HG02588 (cell line): ENCODE measurements around the gene POTEH.
"Not testable (repeated sequence)": the region's sequence is repeated elsewhere in the genome, so short reads cannot be mapped to it uniquely, and the experiment has no call there.

ENCODE experiments used
- ATAC-seq: cut with Tn5 transposase; IDR thresholded peaks from one replicate; pipeline ENCODE4 v1.9.1; 2021; ENCODE audit warnings: mild to moderate bottlenecking, moderate library complexity; ENCODE audit not compliant: unreplicated experiment

Gene POTEH

DNA sequence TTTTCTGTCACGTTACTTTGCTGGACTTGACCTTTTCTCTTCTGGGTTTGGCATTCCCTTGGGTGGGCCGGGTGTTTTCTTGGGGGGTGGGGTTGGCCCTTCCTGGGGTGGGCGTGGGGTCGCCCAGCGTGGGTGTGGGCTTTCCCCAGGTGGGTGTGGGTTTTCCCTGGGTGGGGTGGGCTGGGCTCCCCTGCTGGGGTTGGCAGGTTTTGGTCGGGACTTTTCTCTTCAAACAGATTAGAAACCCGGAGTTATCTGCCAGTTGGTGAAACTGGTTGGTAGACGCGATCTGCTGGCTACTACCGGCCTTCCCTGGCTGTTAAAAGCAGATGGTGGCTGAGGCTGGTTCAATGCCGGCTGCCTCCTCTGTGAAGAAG, at the start of gene POTEH:
Gene POTEH, plus strand, starts transcription at position 278 of the 377 bp plus-strand sequence. Its CDS starts 52 bp downstream, at position 330.
- not testable (repeated sequence) for ATAC-seq

DNA sequence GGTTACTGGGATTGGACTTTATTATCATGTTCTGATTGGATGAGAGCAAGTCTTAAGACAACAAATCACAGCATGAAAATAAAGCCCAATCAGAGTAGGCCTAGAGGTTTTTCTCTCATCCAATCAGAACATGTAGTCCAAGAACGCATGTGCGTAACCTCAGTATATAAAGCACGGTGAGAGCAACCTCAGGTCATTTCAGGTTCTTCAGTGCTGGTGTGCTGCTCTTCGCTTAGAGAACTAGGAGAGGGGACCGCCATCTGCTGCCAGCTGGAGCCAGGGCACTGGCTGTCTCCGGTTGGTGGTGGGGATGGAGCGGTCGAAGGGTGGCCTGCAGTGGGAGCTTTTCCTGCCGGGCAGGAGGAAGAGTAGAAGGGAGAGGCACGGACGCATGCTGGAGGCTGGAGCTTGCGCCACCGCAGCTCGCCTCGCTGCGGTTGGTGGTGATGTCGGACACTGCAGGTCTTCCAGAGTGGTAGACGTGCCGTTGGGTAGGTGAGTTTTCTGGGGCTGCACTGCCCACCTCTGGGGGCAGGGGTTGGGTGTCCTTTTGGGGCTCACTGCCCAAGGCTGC, 47.5 kb upstream of the POTEH start:
- ATAC-seq = not testable (repeated sequence)

GRCh38 chr22:15651954-15652353, 37.9 kb upstream of the POTEH start:
- not testable (repeated sequence) for ATAC-seq

DNA sequence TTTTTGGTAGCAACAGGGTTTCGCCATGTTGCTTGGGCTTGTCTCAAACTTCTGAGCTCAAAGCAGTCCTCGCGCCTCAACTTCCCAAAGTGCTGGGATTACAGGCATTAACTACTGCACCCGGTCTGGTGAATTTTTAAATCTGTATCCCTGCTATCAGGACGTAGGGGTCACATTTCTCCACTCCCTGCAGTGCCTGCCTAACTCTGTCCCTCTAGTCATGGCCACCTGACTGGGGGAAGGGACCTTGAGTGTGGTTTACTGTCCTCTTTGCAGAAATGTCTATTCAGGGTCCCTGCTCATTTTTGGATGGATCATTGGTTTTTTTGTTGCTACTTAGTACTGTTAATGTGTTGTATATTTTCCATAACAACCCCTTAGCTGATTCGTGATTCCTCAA, 37.1 kb upstream of the POTEH start:
- ATAC-seq = not testable (repeated sequence)

- ATAC-seq = not testable (repeated sequence)
These were observed 36.6 kb upstream of the POTEH start for GRCh38 chr22:15653241-15653640.

- not testable (repeated sequence) for ATAC-seq
These were observed 28.7 kb upstream of the POTEH start for GRCh38 chr22:15661102-15661501.

- ATAC-seq = not testable (repeated sequence)
These were observed 25.1 kb upstream of the POTEH start for GRCh38 chr22:15664682-15665081.

GRCh38 chr22:15665478-15665877, 24.3 kb upstream of the POTEH start:
- not testable (repeated sequence) for ATAC-seq

GRCh38 chr22:15669430-15669829, 20.4 kb upstream of the POTEH start:
- ATAC-seq = not testable (repeated sequence)

DNA sequence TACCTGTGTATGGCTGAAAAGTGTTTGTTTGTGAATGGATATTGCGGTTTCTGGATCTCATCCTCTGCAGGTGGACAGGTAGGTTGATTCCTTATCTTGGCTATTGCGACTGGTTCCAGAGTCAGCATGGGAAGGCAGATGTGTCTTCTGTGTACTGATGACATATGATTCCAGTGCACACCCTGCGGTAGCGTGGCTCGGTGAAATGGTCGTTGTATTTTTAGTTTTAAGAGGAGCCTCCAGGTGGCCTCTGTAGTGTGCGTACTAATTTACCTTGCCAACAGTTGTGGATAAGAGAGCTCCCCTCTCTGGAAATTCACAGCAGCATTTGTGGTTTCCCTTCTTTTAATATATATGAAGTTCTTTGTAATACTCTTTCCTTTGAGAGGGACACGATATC, 10.1 kb upstream of the POTEH start:
- ATAC-seq = not testable (repeated sequence)

GRCh38 chr22:15684115-15684514, 5.7 kb upstream of the POTEH start:
- ATAC-seq = not testable (repeated sequence)

DNA sequence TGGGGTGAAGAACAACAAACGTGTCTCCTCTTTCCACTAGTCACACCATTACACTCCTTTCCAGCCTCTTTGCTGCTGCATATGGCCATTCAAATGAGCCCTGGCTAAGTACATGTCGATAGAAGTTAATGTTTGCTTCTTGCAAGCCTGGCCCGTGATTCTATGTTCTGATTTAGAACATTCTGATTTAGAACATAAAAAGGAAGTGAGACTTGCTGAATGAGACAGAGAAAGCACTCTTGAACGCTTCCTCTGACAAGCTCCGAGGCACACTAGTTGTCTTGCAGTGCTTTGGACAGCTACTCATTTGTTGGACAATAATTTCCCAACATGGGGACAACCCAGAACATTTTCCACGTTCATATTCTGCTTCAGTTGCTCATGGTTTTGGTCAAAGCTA, 5.1 kb upstream of the POTEH start:
- peak; percentile 71 for ATAC-seq

- not testable (repeated sequence) for ATAC-seq
These were observed 4.2 kb upstream of the POTEH start for GRCh38 chr22:15685641-15686040.

GRCh38 chr22:15687086-15687485, 2.7 kb upstream of the POTEH start:
- not testable (repeated sequence) for ATAC-seq

DNA sequence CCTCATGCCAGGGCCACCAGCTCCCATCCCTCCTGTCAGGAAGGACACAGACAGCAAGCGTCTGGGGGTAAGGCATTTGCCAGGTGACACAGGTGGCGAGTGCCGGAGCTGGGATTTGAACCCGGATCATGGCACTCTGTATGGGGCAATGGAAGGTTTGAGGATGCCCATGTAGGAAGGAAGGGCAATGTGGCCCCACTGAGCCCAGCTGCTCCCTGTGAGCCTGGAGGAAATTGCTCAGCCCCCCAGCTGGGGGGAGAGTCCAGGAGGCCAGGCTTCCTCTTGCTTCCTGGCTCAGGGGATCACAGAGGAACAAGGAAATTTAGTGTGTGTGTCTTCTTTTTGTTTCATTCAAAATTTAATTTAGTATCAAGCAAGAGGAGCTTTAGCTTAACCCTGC, 2.1 kb upstream of the POTEH start:
- not testable (repeated sequence) for ATAC-seq

DNA sequence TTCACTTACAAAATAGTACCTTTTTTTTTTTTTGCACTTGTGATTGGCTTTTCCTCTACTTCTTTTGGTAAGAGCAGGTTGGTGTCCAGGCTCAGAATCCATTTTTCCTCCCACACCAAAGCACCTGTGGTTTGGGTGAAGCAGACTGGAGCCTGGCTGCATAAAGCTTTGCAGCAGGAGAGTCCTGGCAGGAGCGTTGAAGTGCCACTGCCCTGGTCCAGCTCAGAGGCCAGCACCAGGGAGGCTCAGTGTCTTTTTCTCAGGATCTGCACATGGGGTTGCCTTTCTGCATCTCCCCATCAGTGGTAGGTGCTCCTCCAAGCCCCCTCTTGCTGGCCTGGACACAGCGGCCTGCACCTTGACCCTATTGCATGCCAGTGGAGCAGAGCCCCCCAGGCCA, 1.7 kb upstream of the POTEH start:
- ATAC-seq = not testable (repeated sequence)

DNA sequence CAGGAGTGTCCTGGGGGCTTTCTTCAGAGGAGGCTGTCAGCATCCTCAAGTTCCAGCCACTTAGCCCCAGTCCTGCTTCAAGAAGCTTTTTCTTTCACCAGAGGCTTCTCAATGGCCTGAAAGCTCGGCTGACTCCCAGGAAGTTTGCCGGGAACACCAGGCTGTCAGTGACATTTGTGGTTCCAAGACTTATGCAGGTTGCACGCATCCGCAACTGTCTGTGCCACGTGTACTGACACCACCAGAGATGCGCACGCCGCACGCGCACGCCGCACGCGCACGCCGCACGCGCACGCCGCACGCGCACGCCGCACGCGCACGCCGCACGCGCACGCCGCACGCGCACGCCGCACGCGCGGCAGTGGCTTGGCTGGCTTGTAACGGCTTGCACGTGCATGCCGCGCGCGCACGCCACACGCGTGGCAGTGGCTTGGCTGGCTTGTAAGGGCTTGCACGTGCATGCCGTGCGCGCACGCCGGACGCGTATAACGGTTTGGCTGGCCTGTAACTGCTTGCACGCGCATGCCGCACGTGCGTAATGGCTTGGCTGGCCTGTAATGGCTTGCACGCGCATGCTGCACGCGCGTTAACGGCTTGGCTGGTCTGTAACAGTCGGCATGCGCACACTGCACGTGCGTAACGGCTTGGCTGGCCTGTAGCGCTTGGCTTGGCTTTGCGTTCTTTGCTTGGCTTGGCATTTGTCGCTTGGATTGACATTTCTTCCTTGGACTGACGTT, 646 bp upstream of the POTEH start:
- ATAC-seq = not testable (repeated sequence)

DNA sequence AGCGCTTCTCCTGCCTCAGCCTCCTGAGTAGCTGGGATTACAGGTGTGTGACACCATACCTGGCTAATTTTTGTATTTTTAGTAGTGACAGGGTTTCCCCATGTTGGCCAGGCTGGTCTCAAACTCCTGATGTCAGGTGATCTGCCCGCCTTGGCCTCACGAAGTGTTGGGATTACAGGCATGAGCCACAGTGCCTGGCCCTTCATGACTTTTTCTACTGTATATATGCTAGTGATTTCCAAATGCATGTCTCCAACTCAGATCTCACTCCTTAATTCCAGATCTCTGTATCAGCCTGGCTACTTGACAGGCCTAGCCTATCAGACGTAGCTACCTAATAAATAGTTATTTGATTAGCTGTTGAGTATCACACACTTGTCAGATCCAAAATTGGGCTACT, 23.8 kb downstream of the POTEH start:
- ATAC-seq = not testable (repeated sequence)

- ATAC-seq = not testable (repeated sequence)
These were observed 24.3 kb downstream of the POTEH start for GRCh38 chr22:15714125-15714524.

- not testable (repeated sequence) for ATAC-seq
These were observed 32.1 kb downstream of the POTEH start for GRCh38 chr22:15721884-15722283.

- not testable (repeated sequence) for ATAC-seq
These were observed 39.5 kb downstream of the POTEH start for GRCh38 chr22:15729209-15729917.

DNA sequence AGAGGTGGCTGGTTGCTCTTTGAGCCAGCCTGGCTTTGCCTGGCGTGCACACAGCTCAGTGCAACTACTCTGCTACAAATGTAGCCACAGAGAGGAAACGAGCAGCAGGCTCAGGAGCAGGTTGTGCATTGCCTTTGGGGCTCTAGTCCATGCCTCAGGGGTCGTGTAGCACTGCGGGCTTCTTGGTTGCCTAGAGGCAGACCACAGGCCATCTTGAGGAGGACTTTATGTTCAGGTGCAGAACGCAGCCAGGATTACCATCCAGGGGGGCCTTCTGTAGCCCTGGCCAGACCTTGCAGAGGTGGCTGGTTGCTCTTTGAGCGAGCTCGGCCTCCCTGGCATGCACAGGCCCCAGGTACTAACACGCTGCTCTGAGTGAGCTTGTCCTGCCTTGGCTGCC, 41.2 kb downstream of the POTEH start:
- ATAC-seq = not testable (repeated sequence)
